SK-N-MC (cell line): ENCODE measurements around the gene TRUB2.

Experiments used
- EZH2 ChIP-seq: fragments of 200-600 bp; sonication (generic); IDR thresholded peaks from one replicate; pipeline ENCODE4 v1.6.1; 2017; ENCODE audit warnings: antibody characterized with exemption
- FOXP2 ChIP-seq: optimal IDR thresholded peaks from 2 replicates; pipeline ENCODE3; 2011; ENCODE audit warnings: mild to moderate bottlenecking, moderate library complexity; ENCODE audit not compliant: insufficient read depth; ENCODE audit errors: extremely low read length, control extremely low read depth
- POLR2AphosphoS5 ChIP-seq: IDR thresholded peaks from 2 replicates; pipeline ENCODE4 v1.6.1; 2012; ENCODE audit warnings: mild to moderate bottlenecking, low read depth, low read length, borderline replicate concordance

- TF ChIP-seq EZH2 (no peak), FOXP2 (no peak), POLR2AphosphoS5 (no peak)
Observed at GRCh38 chr9:128294142-128294541, 28.1 kb downstream of the TRUB2 start.
